Measurements from ENCODE around the gene TMA16.

Gene TMA16

DNA sequence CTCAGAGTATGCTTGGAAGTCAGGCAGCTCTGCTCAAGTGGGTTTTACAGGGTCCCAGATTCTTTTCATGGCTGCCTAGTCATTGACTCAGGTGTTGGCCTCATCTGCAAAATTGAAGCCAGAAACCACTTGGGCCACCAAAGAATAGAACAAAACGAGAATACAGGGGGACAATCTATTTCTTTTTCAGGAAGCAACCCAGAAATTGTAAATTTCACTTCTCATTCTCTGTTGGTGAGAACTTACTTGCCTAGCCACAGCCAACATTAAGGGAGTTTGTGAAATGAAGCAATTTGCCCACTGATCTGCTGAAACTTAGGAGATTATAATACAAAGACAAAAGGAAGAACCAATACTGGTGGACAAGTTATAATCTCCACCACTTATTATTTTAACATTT lies 12.3 kb upstream of the TMA16 start:
- Histone ChIP-seq H3K9ac (ENCODE audit: low read length) (no peak overlapping the region), H3K36me3 (ENCODE audit: control insufficient read depth, low read depth, low read length) (no peaks in the 10 kb centered on the region), H3K4me3 (ENCODE audit: low read length) (no peak overlapping the region), H3K9me3 (ENCODE audit: control insufficient read depth, low read depth, low read length) (no peaks in the 10 kb centered on the region), H3K27ac (ENCODE audit: low read length) (no peak overlapping the region), H3K4me1 (ENCODE audit: control insufficient read depth, low read depth, low read length) (peaks cover 4% of the 10 kb centered on the region), H3K27me3 (ENCODE audit: control insufficient read depth, insufficient read depth, low read length) (no peaks in the 10 kb centered on the region)

DNA sequence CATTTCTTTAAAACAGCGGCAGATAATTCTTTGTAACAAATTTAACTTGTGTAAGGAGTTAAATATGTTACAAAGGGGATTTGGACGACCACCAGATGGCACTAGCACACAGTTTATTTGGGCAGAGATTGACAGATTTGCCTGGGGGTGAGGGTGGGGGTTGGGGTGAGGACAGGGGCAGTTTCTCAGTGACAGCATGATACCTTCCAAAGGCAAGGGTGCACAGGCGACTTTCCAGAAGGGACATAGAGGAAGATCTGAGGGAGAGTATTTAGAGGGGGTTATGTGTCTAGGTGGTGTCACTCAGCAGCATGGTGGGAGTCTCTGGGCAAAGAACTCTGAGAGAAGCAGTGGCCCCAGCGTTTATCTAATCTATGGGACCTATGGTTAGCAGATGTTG lies 9.6 kb upstream of the TMA16 start:
- Histone ChIP-seq H3K27me3 (ENCODE audit: control insufficient read depth, insufficient read depth, low read length) (no peaks in the 10 kb centered on the region), H3K4me3 (ENCODE audit: low read length) (no peak overlapping the region), H3K4me1 (ENCODE audit: control insufficient read depth, low read depth, low read length) (peaks cover 4% of the 10 kb centered on the region), H3K9ac (ENCODE audit: low read length) (no peak overlapping the region), H3K9me3 (ENCODE audit: control insufficient read depth, low read depth, low read length) (no peaks in the 10 kb centered on the region), H3K27ac (ENCODE audit: low read length) (no peak overlapping the region), H3K36me3 (ENCODE audit: control insufficient read depth, low read depth, low read length) (no peaks in the 10 kb centered on the region)

DNA sequence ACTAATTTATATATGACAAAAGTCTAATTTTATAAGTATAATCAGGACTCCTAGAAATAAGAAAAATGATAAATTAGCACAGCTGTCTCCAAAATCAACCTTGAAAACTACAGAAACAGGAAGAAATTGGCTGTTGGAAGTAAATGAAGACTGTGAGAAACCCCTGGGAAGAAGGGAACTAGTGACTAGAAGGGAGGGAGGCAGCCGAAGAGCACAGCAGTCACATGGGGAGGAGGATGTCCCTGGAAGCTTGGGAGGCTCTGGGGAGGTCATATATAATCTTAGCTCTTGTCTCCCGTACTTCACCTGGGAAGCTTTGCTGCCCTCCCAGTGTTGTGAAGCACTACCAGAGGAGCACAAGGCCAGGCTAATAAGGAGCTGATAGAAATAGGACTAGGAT lies 8.9 kb upstream of the TMA16 start:
- Histone ChIP-seq H3K27ac (ENCODE audit: low read length) (no peak overlapping the region), H3K27me3 (ENCODE audit: control insufficient read depth, insufficient read depth, low read length) (no peaks in the 10 kb centered on the region), H3K9ac (ENCODE audit: low read length) (no peak overlapping the region), H3K9me3 (ENCODE audit: control insufficient read depth, low read depth, low read length) (no peaks in the 10 kb centered on the region), H3K36me3 (ENCODE audit: control insufficient read depth, low read depth, low read length) (no peaks in the 10 kb centered on the region), H3K4me3 (ENCODE audit: low read length) (no peak overlapping the region), H3K4me1 (ENCODE audit: control insufficient read depth, low read depth, low read length) (peaks cover 4% of the 10 kb centered on the region)

DNA sequence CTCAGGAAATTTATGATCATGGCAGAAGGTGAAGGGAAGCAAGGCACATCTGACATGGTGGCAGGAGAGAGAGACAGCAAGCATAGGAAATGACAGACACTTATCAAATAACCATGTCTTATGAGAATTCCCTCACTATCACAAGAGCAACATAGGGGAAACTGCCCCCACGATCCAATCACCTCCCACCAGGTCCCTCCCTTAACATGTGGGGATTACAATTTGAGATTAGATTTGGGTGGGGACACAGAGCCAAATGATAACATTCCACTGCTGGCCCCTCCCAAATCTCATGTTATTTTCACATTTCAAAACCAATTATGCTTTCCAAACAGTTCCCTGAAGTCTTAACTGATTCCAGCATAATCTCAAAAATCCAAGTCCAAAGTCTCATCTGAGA lies 8.2 kb upstream of the TMA16 start:
- no peaks in the 10 kb centered on the region for H3K9me3 ChIP-seq (ENCODE audit: control insufficient read depth, low read depth, low read length)
- H3K4me3 ChIP-seq (ENCODE audit: low read length), result no peak overlapping the region
- no peaks in the 10 kb centered on the region for H3K27me3 ChIP-seq (ENCODE audit: control insufficient read depth, insufficient read depth, low read length)
- no peak overlapping the region for H3K9ac ChIP-seq (ENCODE audit: low read length)
- peaks cover 4% of the 10 kb centered on the region for H3K4me1 ChIP-seq (ENCODE audit: control insufficient read depth, low read depth, low read length)
- no peaks in the 10 kb centered on the region for H3K36me3 ChIP-seq (ENCODE audit: control insufficient read depth, low read depth, low read length)
- H3K27ac ChIP-seq (ENCODE audit: low read length), result no peak overlapping the region

DNA sequence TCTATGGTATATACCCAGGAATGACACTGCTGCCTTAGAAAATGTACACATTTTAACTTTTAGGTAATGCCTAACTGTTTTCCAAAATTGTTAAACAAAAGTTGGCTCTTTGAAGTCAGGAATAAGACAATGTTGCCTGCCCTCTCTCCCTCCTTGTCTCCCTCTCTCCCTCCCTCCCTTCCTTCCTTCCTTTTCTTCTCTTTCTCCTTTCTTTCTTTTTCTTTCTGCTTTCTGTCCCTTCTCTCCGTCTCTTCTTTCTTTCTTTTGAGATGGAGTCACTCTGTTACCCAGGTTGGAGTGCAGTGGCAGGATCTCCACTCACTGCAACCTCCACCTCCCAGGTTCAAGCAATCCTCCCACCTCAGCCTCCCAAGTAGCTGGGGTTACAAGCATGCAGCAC lies 4.6 kb upstream of the TMA16 start:
- Histone ChIP-seq H3K9me3 (ENCODE audit: control insufficient read depth, low read depth, low read length) (no peaks in the 10 kb centered on the region), H3K27me3 (ENCODE audit: control insufficient read depth, insufficient read depth, low read length) (no peaks in the 10 kb centered on the region), H3K9ac (ENCODE audit: low read length) (no peak overlapping the region), H3K4me3 (ENCODE audit: low read length) (no peak overlapping the region), H3K36me3 (ENCODE audit: control insufficient read depth, low read depth, low read length) (no peaks in the 10 kb centered on the region), H3K4me1 (ENCODE audit: control insufficient read depth, low read depth, low read length) (peaks cover 3% of the 10 kb centered on the region), H3K27ac (ENCODE audit: low read length) (no peak overlapping the region)

DNA sequence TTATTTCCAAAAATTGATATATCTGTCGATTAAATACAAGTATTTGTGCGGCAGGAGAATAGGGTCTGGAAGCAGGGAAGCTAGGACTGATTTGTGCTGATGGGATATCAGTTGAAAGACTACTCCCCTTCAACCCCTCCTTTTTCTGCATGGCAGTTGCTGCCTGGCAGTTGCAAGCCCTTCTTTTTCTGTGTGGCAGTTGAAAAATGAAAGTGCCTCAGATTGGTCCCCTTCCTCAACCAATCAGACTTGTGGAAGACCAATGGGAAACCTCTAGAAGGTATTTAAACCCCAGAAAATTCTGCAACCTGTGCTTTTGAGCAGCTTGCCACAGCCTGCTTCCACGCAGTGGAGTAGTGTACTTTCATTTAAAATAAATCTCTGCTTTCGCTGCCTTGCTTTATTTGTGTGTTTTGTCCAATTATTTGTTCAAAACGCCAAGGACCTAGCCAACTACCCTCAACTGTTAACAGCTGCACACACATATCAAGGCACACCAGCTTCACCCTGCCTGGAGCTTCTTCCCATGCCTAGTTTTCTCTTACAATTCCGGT lies 1.5 kb upstream of the TMA16 start:
- Histone ChIP-seq H3K4me1 (ENCODE audit: control insufficient read depth, low read depth, low read length) (peaks cover 4% of the 10 kb centered on the region), H3K36me3 (ENCODE audit: control insufficient read depth, low read depth, low read length) (peaks cover 6% of the 10 kb centered on the region), H3K4me3 (ENCODE audit: low read length) (no peak overlapping the region), H3K9ac (ENCODE audit: low read length) (no peak overlapping the region), H3K27ac (ENCODE audit: low read length) (no peak overlapping the region), H3K9me3 (ENCODE audit: control insufficient read depth, low read depth, low read length) (no peaks in the 10 kb centered on the region), H3K27me3 (ENCODE audit: control insufficient read depth, insufficient read depth, low read length) (no peaks in the 10 kb centered on the region)

DNA sequence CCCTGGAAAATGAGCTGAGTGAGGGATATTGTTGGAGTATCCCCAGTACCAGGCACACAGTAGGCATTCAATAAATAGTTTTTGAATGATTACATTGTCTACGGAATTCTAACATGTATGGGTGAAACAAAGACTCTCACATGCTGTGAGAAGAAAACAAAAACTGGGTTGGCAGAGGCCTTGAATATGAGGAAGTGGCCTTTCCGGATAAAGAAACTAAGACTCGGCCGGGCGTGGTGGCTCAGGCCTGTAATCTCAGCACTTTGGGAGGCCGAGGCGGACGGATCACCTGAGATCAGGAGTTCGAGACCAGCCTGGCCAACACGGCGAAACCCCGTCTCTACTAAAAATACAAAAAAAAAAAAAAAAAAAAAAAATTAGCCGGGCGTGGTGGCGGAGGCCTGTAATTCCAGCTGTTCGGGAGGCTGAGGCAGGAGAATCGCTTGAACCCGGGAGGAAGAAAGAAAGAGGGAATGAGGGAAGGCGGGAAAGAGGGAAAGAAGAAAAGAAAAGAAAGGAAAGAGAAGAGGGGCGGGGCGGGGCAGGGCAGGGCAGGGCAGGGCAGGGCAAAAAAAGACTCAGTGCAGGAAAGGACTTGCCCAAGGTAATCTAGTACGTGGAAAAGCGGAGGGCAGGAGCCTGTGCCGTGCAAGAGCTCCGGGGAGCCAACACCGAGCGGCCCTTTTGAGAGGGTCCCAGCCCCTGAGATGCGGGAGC lies 689 bp upstream of the TMA16 start:
- peak overlapping the region; percentile 94 for H3K4me3 ChIP-seq (ENCODE audit: low read length)

DNA sequence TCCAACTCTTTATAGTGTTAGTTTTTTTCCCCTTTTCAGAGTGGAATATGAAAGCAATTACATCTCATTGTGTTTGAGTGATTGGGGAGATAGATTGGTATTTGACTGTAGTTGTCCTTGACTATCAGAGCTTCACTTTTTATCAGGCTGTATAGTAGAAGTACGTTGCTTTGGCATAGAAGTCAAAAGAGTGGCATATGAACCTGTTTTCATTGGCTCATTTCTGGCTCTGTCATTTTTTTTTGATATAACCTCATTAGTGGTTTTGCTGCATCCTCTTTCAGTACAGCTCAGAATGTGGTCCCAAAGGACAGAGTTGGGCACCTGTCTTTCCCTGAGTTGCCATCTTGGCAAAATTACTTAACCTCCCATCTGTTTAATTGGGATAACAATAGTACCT lies 1.4 kb downstream of the TMA16 start:
- no peak overlapping the region for H3K27ac ChIP-seq (ENCODE audit: low read length)
- H3K4me3 ChIP-seq (ENCODE audit: low read length), result peak overlapping the region; percentile 94

More for the DNA sequence above, 689 bp upstream of the TMA16 start:
- no peak overlapping the region for H3K27ac ChIP-seq (ENCODE audit: low read length)
- peaks cover 4% of the 10 kb centered on the region for H3K4me1 ChIP-seq (ENCODE audit: control insufficient read depth, low read depth, low read length)
- no peaks in the 10 kb centered on the region for H3K9me3 ChIP-seq (ENCODE audit: control insufficient read depth, low read depth, low read length)
- peak overlapping the region; percentile 99 for H3K9ac ChIP-seq (ENCODE audit: low read length)
- no peaks in the 10 kb centered on the region for H3K27me3 ChIP-seq (ENCODE audit: control insufficient read depth, insufficient read depth, low read length)
- peaks cover 6% of the 10 kb centered on the region for H3K36me3 ChIP-seq (ENCODE audit: control insufficient read depth, low read depth, low read length)

DNA sequence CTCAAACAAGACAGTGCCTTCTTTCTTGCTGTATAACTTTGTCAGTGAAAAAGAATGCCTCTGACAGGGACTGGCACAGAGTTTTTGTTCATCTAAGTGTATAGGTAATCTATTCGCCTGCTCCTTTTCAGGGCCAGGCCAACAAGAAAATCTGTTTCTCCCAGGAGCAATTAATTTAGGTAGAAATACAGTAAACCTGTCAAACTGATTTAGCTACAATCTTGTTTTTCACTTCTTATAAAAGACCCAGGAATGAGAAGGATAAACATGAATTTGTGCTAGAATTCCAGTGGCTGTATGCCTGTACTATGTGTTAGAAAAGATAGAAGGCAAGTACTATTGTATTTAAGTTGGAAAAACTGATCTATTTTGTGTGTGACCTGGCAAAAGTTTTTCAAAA lies 6.1 kb downstream of the TMA16 start:
- Histone ChIP-seq H3K36me3 (ENCODE audit: control insufficient read depth, low read depth, low read length) (peaks cover 6% of the 10 kb centered on the region), H3K4me3 (ENCODE audit: low read length) (no peak overlapping the region), H3K4me1 (ENCODE audit: control insufficient read depth, low read depth, low read length) (peaks cover 4% of the 10 kb centered on the region), H3K27ac (ENCODE audit: low read length) (no peak overlapping the region), H3K9me3 (ENCODE audit: control insufficient read depth, low read depth, low read length) (no peaks in the 10 kb centered on the region), H3K9ac (ENCODE audit: low read length) (no peak overlapping the region), H3K27me3 (ENCODE audit: control insufficient read depth, insufficient read depth, low read length) (no peaks in the 10 kb centered on the region)

More for the DNA sequence above, 1.4 kb downstream of the TMA16 start:
- no peaks in the 10 kb centered on the region for H3K27me3 ChIP-seq (ENCODE audit: control insufficient read depth, insufficient read depth, low read length)
- peaks cover 4% of the 10 kb centered on the region for H3K4me1 ChIP-seq (ENCODE audit: control insufficient read depth, low read depth, low read length)
- H3K9me3 ChIP-seq (ENCODE audit: control insufficient read depth, low read depth, low read length), result no peaks in the 10 kb centered on the region
- H3K36me3 ChIP-seq (ENCODE audit: control insufficient read depth, low read depth, low read length), result peaks cover 6% of the 10 kb centered on the region
- peak overlapping the region; percentile 99 for H3K9ac ChIP-seq (ENCODE audit: low read length)

DNA sequence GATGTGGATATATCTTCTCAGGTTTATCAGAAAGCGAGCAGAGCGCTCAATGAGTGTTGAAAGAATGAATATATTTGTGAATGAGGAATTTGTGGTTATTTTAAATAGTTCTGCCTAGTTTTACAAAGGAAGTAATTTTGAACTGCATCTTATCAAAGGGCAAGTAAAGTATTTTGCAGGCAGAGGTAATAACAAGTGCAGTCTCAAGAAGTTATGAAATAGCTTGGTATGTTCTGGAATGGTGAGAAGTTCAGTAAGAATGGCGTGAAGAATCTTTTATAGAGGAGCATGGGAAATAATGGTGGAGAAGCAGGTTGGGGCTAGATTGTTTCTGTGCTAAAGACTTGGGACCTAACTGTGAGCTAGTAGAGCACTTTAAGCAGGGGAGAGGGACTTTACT lies 10.9 kb downstream of the TMA16 start:
- H3K4me1 ChIP-seq (ENCODE audit: control insufficient read depth, low read depth, low read length), result no peaks in the 10 kb centered on the region
- no peaks in the 10 kb centered on the region for H3K27me3 ChIP-seq (ENCODE audit: control insufficient read depth, insufficient read depth, low read length)
- H3K4me3 ChIP-seq (ENCODE audit: low read length), result no peak overlapping the region
- peaks cover 32% of the 10 kb centered on the region for H3K36me3 ChIP-seq (ENCODE audit: control insufficient read depth, low read depth, low read length)
- no peak overlapping the region for H3K9ac ChIP-seq (ENCODE audit: low read length)
- no peak overlapping the region for H3K27ac ChIP-seq (ENCODE audit: low read length)
- H3K9me3 ChIP-seq (ENCODE audit: control insufficient read depth, low read depth, low read length), result no peaks in the 10 kb centered on the region

DNA sequence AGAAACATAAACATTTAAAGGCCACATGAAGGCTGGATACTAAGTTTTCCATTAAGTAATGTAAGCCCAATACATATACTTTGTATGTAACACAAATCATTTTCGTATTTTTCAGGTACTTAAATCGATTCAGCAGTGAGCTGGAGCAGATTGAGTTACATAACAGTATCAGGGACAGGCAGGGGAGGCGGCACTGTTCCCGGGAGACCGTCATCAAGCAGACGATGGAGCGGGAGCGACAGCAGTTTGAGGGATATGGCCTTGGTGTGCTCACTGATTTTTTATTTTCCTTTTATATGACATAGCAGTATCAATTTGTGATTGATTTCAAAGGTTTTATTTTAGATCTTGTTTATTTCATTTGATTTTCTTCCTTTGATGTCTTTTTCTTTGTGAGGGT lies 20.7 kb downstream of the TMA16 start:
- H3K9me3 ChIP-seq (ENCODE audit: control insufficient read depth, low read depth, low read length), result no peaks in the 10 kb centered on the region
- no peaks in the 10 kb centered on the region for H3K4me1 ChIP-seq (ENCODE audit: control insufficient read depth, low read depth, low read length)
- H3K36me3 ChIP-seq (ENCODE audit: control insufficient read depth, low read depth, low read length), result peaks cover 78% of the 10 kb centered on the region
- H3K4me3 ChIP-seq (ENCODE audit: low read length), result no peak overlapping the region
- H3K27ac ChIP-seq (ENCODE audit: low read length), result no peak overlapping the region
- H3K9ac ChIP-seq (ENCODE audit: low read length), result no peak overlapping the region
- H3K27me3 ChIP-seq (ENCODE audit: control insufficient read depth, insufficient read depth, low read length), result no peaks in the 10 kb centered on the region

DNA sequence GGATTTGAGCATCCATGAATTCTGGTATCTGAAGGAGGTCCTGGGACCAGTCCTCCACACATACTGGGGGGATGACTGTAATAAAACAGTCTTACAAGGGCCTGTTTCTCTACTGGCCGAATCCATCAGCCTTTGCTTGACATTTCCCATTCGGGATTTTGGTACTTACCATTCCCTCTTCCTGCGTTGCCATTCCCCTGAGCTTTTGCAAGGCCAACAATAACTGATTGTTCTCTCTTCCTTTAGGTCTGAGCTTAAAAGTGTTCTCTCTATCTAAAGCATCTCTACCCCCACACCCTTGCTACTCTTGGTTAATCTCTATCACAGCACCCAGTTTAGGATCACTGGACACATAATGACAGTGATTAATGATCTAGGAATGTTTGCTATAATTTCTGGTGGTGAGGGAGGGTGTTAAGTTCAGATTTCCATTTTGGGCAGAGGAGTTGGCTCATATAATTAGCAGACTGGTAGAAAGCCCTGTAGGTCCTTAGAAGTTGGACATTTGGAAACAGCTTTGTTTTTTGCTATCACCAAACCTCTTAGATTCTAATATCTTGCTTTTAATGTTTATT lies 29.4 kb downstream of the TMA16 start:
- H3K4me1 ChIP-seq (ENCODE audit: control insufficient read depth, low read depth, low read length), result peaks cover 3% of the 10 kb centered on the region
- no peaks in the 10 kb centered on the region for H3K27me3 ChIP-seq (ENCODE audit: control insufficient read depth, insufficient read depth, low read length)
- no peak overlapping the region for H3K4me3 ChIP-seq (ENCODE audit: low read length)
- H3K9me3 ChIP-seq (ENCODE audit: control insufficient read depth, low read depth, low read length), result no peaks in the 10 kb centered on the region
- no peak overlapping the region for H3K27ac ChIP-seq (ENCODE audit: low read length)
- H3K9ac ChIP-seq (ENCODE audit: low read length), result no peak overlapping the region
- H3K36me3 ChIP-seq (ENCODE audit: control insufficient read depth, low read depth, low read length), result peaks cover 71% of the 10 kb centered on the region
